Keratinocyte (primary cell): ENCODE results near the gene ADIPOR2. TPM values are rescaled to one million over a fixed set of nuclear protein-coding genes. Genes with fewer than 3 reads are reported as not detected.

Experiments used
- DNase-seq: peaks from one replicate; pipeline ENCODE4 v3.0.0-alpha.2; 2011; ENCODE audit warnings: low read depth, missing footprints, low spot score
- FAIRE-seq: peaks from 2 replicates; lab custom pipeline; 2011; peaks lifted over from hg19 to GRCh38; lab: Jason Lieb, UNC
- H2AFZ ChIP-seq: 2 replicates; pipeline ENCODE4 v1.6.0; 2012; ENCODE audit warnings: low read length, control low read depth, inconsistent platforms; ENCODE audit not compliant: control insufficient read depth
- H3K27ac ChIP-seq: 2 replicates; pipeline ENCODE4 v1.5.1; 2011; ENCODE audit warnings: low read length; ENCODE audit not compliant: control insufficient read depth, insufficient read depth
- H3K27me3 ChIP-seq: 3 replicates; pipeline ENCODE4 v1.6.0; 2011; ENCODE audit warnings: low read length; ENCODE audit not compliant: control insufficient read depth, insufficient read depth; ENCODE audit errors: extremely low read depth
- H3K36me3 ChIP-seq, 2 experiments: 2 replicates in 1 of 2; 3 replicates in 1 of 2; pipeline ENCODE4 v1.5.1; 2011; ENCODE audit warnings: low read length in 2 of 2, mild to moderate bottlenecking in 1 of 2; ENCODE audit not compliant: control insufficient read depth in 2 of 2, insufficient read depth in 2 of 2; ENCODE audit errors: extremely low read depth in 1 of 2
- H3K4me1 ChIP-seq: 3 replicates; pipeline ENCODE4 v1.5.1; 2011; ENCODE audit warnings: low read length; ENCODE audit not compliant: control insufficient read depth, insufficient read depth; ENCODE audit errors: extremely low read depth
- H3K4me2 ChIP-seq: 3 replicates; pipeline ENCODE4 v1.6.0; 2011; ENCODE audit warnings: low read depth, low read length; ENCODE audit not compliant: control insufficient read depth, insufficient read depth; ENCODE audit errors: extremely low read depth
- H3K4me3 ChIP-seq, 3 experiments: fragments of 200-600 bp in 1 of 3; sonication (generic) in 1 of 3; 2 replicates in 2 of 3; 3 replicates in 1 of 3; pipeline ENCODE4 v1.5.1; 2011 to 2016; ENCODE audit warnings: low read length in 3 of 3, mild to moderate bottlenecking in 3 of 3, control low read depth in 2 of 3, inconsistent platforms in 1 of 3, low read depth in 1 of 3, mixed read lengths in 1 of 3, mixed run types in 1 of 3, moderate library complexity in 1 of 3; ENCODE audit not compliant: control insufficient read depth in 2 of 3, insufficient read depth in 2 of 3; ENCODE audit errors: extremely low read depth in 1 of 3
- H3K79me2 ChIP-seq: 2 replicates; pipeline ENCODE4 v1.6.0; 2012; ENCODE audit warnings: low read length; ENCODE audit not compliant: control insufficient read depth, insufficient read depth
- H3K9ac ChIP-seq: 3 replicates; pipeline ENCODE4 v1.6.0; 2011; ENCODE audit warnings: low read length; ENCODE audit not compliant: control insufficient read depth, insufficient read depth; ENCODE audit errors: extremely low read depth
- H3K9me1 ChIP-seq: 3 replicates; pipeline ENCODE4 v1.6.0; 2011; ENCODE audit warnings: low read length; ENCODE audit not compliant: control insufficient read depth, insufficient read depth; ENCODE audit errors: extremely low read depth
- H3K9me3 ChIP-seq: 2 replicates; pipeline ENCODE4 v1.5.1; 2012; ENCODE audit warnings: low read depth, low read length; ENCODE audit not compliant: control insufficient read depth
- H4K20me1 ChIP-seq: 3 replicates; pipeline ENCODE4 v1.6.0; 2011; ENCODE audit warnings: low read length; ENCODE audit not compliant: control insufficient read depth, insufficient read depth; ENCODE audit errors: extremely low read depth
- EZH2 ChIP-seq: IDR thresholded peaks from one replicate; pipeline ENCODE4 v1.6.1; 2012; ENCODE audit warnings: inconsistent platforms, mild to moderate bottlenecking, low read length, moderate library complexity
- dilution Hi-C: fragments of 300-500 bp; cut with MboI; formaldehyde crosslinking; loops from one replicate; pipeline ENCODE4 v1.7.0; 2020; ENCODE audit warnings: low sequenced_read_pairs; ENCODE audit not compliant: extremely low pct_ligation_motif_present
- polyA plus RNA-seq, 5 experiments: library from polyadenylated mRNA; depleted of rRNA in 3 of 5; stranded (reverse) in 3 of 5; stranded (forward) in 1 of 5; unstranded in 1 of 5; fragments of >200 nt; gene quantifications; 1 replicate in 1 of 5; 2 replicates in 3 of 5; 3 replicates in 1 of 5; pipeline versions ENCODE4 v1.2.1 to v1.2.3, GENCODE V29; 2011 to 2012; ENCODE audit warnings: missing spikeins in 2 of 5, low read depth in 1 of 5, low replicate concordance in 1 of 5
- TF ChIP-seq, protein P1 (sequence below), 3 experiments: IDR thresholded peaks in 1 of 3; conservative IDR thresholded peaks in 1 of 3; optimal IDR thresholded peaks in 1 of 3; 2 replicates in 2 of 3; 3 replicates in 1 of 3; pipeline versions ENCODE3 to v1.5.1; 2011; ENCODE audit warnings: low read length in 3 of 3, mild to moderate bottlenecking in 3 of 3, moderate library complexity in 2 of 3, control low read depth in 1 of 3, inconsistent platforms in 1 of 3; ENCODE audit not compliant: insufficient read depth in 2 of 3; ENCODE audit errors: extremely low read depth in 1 of 3

The ADIPOR2 gene
- polyA plus RNA-seq, 1 donor (not counting 4 experiments of a cell fraction or from before 2014, with no cell fraction given), result 59.4 TPM

DNA sequence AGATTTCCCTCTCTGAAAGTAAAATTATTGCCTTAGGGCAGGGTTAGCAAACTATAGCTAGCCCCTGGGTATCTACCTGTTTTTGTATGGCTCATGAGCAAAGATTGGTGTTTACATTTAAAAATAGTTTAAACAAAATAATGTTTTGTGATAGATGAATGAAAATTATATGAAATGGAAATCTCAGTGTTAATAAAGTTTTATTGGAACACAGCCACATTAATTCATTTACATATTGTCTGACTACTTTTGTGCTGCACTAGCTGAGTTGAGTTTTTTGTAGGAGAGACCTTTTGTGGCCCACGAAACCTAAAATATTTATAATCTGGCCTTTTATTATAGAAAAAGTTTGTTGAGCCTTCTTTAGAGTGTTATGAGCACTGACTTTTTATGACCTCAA, 48.5 kb downstream of the ADIPOR2 start:
- Histone ChIP-seq H3K9ac (no peak overlapping the region), H3K4me3 (no peak overlapping the region), H3K27ac (no peak overlapping the region), H3K4me1 (no peaks in the 10 kb centered on the region), H2AFZ (no peak overlapping the region), H3K27me3 (no peaks in the 10 kb centered on the region), H3K9me1 (no peaks in the 10 kb centered on the region), H3K79me2 (peaks cover 57% of the 10 kb centered on the region), H3K4me2 (no peak overlapping the region), H4K20me1 (peaks cover 6% of the 10 kb centered on the region), H3K36me3 (no peaks in the 10 kb centered on the region), H3K9me3 (no peaks in the 10 kb centered on the region)
- DNase-seq (no peak), FAIRE-seq (no peak)
- dilution Hi-C loops, result no loop called here
- TF ChIP-seq EZH2, result no peak
- TF ChIP-seq, protein P1, sequence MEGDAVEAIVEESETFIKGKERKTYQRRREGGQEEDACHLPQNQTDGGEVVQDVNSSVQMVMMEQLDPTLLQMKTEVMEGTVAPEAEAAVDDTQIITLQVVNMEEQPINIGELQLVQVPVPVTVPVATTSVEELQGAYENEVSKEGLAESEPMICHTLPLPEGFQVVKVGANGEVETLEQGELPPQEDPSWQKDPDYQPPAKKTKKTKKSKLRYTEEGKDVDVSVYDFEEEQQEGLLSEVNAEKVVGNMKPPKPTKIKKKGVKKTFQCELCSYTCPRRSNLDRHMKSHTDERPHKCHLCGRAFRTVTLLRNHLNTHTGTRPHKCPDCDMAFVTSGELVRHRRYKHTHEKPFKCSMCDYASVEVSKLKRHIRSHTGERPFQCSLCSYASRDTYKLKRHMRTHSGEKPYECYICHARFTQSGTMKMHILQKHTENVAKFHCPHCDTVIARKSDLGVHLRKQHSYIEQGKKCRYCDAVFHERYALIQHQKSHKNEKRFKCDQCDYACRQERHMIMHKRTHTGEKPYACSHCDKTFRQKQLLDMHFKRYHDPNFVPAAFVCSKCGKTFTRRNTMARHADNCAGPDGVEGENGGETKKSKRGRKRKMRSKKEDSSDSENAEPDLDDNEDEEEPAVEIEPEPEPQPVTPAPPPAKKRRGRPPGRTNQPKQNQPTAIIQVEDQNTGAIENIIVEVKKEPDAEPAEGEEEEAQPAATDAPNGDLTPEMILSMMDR (optimal IDR thresholded peaks at IDR 0.05 in 1 of 3, IDR thresholded peaks at IDR 0.05 in 1 of 3, conservative IDR thresholded peaks at IDR 0.05 in 1 of 3; ENCODE audit: extremely low read depth in 1 of 3, insufficient read depth in 2 of 3, low read length in 3 of 3), result no peak

DNA sequence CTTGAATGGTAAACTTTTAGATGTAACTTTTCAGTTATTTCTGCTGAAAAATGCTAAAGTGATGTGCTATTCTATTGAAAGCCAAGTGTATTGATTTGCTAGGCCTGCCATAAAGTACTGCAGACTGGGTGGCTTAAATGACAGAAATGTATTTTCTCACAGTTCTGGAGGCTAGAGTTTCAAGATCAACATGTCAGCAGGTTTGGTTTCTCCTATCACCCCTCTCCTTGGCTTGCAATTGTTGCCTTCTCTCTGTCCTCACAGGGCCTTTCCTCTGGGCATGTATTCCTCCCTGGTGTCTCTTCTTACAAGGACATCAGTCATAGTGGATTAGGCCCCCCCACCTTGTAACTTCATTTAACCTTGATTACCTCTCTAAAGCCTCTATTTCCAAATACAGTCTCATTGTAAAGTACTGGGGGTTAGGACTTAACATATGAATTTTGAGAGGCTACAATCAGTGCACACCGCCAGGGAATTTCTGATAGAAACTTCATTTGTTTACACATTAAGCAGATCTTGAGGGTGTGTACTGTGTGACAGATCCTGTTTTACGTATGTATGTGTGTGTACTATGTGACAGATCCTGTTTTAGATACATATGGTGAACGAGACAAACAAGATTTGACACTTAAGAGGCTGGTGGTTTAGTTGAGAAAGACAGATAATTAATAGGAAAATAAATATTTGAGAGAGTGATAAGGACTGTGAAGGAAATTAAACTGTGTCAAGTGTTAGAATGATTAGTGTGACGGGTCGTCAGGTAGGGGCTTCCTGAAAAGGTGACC, 49.5 kb downstream of the ADIPOR2 start:
- H2AFZ ChIP-seq, result no peak overlapping the region
- no peaks in the 10 kb centered on the region for H3K4me1 ChIP-seq
- H3K4me2 ChIP-seq, result no peak overlapping the region
- H3K9ac ChIP-seq, result no peak overlapping the region
- no peaks in the 10 kb centered on the region for H3K9me3 ChIP-seq
- no peak overlapping the region for H3K27ac ChIP-seq
- FAIRE-seq (no peak), DNase-seq (no peak)
- dilution Hi-C loops, result no loop called here
- TF ChIP-seq EZH2, result no peak
- TF ChIP-seq, protein P1 (optimal IDR thresholded peaks at IDR 0.05 in 1 of 3, IDR thresholded peaks at IDR 0.05 in 1 of 3, conservative IDR thresholded peaks at IDR 0.05 in 1 of 3; ENCODE audit: extremely low read depth in 1 of 3, insufficient read depth in 2 of 3, low read length in 3 of 3), result no peak
- H3K36me3 ChIP-seq, result no peaks in the 10 kb centered on the region
- no peaks in the 10 kb centered on the region for H3K9me1 ChIP-seq
- no peaks in the 10 kb centered on the region for H3K27me3 ChIP-seq
- H3K79me2 ChIP-seq, result peaks cover 63% of the 10 kb centered on the region
- H4K20me1 ChIP-seq, result peaks cover 6% of the 10 kb centered on the region
- no peak overlapping the region for H3K4me3 ChIP-seq
